HUES64 (cell line): ENCODE results near the gene GRK3.

Experiments used
- H3K27ac ChIP-seq: 2 replicates; pipeline ENCODE4 v1.7.0; 2013; ENCODE audit warnings: low read depth, low read length, inconsistent platforms
- H3K27me3 ChIP-seq: 2 replicates; pipeline ENCODE4 v1.6.1; 2013; ENCODE audit warnings: mild to moderate bottlenecking, low read length; ENCODE audit not compliant: insufficient read depth
- H3K36me3 ChIP-seq: 2 replicates; pipeline ENCODE4 v1.6.1; 2013; ENCODE audit warnings: mild to moderate bottlenecking, low read length; ENCODE audit not compliant: insufficient read depth
- H3K4me1 ChIP-seq: 2 replicates; pipeline ENCODE4 v1.6.1; 2013; ENCODE audit warnings: mild to moderate bottlenecking, low read length, moderate library complexity; ENCODE audit not compliant: insufficient read depth
- H3K4me3 ChIP-seq: 2 replicates; pipeline ENCODE4 v1.5.1; 2013; ENCODE audit warnings: mild to moderate bottlenecking, low read length, moderate library complexity
- H3K9ac ChIP-seq: 2 replicates; pipeline ENCODE4 v1.6.1; 2013; ENCODE audit warnings: mild to moderate bottlenecking, low read depth, low read length
- H3K9me3 ChIP-seq: 2 replicates; pipeline ENCODE4 v1.6.1; 2013; ENCODE audit warnings: low read depth, low read length; ENCODE audit not compliant: insufficient read depth
- WGBS: fragments of 150-250, 120-280 bp; methylation state at CpG from one replicate; pipeline ENCODE4 v1.1.7; 2013; ENCODE audit warnings: missing lambda C conversion rate; 5-methylcytosine and 5-hydroxymethylcytosine counted together

The GRK3 gene

GRCh38 chr22:25750569-25751173 is 186.2 kb downstream of the GRK3 start:
- Histone ChIP-seq H3K36me3 (no peaks in the 10 kb centered on the region), H3K27me3 (no peaks in the 10 kb centered on the region), H3K4me1 (no peaks in the 10 kb centered on the region), H3K9ac (no peak overlapping the region), H3K9me3 (no peaks in the 10 kb centered on the region), H3K4me3 (no peak overlapping the region), H3K27ac (no peak overlapping the region)
- 88% methylated on average over 6 of the region's 6 CpGs for WGBS

GRCh38 chr22:25751174-25751581 is 186.7 kb downstream of the GRK3 start:
- H3K9me3 ChIP-seq = no peaks in the 10 kb centered on the region
- no peak overlapping the region for H3K9ac ChIP-seq
- H3K36me3 ChIP-seq = no peaks in the 10 kb centered on the region
- no peak overlapping the region for H3K4me3 ChIP-seq
- H3K4me1 ChIP-seq = no peaks in the 10 kb centered on the region
- 84% methylated on average over 4 of the region's 4 CpGs for WGBS
- H3K27ac ChIP-seq = no peak overlapping the region
- H3K27me3 ChIP-seq = no peaks in the 10 kb centered on the region

- Histone ChIP-seq H3K9ac (no peak overlapping the region), H3K36me3 (no peaks in the 10 kb centered on the region), H3K4me3 (no peak overlapping the region), H3K27me3 (no peaks in the 10 kb centered on the region), H3K9me3 (no peaks in the 10 kb centered on the region), H3K27ac (no peak overlapping the region), H3K4me1 (no peaks in the 10 kb centered on the region)
- WGBS = 97% methylated on average over 48 of the region's 48 CpGs
Observed at GRCh38 chr22:25752615-25753214, 188.2 kb downstream of the GRK3 start.

- no peaks in the 10 kb centered on the region for H3K36me3 ChIP-seq
- 95% methylated on average over 14 of the region's 14 CpGs for WGBS
- H3K4me1 ChIP-seq = no peaks in the 10 kb centered on the region
- no peak overlapping the region for H3K27ac ChIP-seq
- no peaks in the 10 kb centered on the region for H3K27me3 ChIP-seq
- no peak overlapping the region for H3K4me3 ChIP-seq
- no peaks in the 10 kb centered on the region for H3K9me3 ChIP-seq
- no peak overlapping the region for H3K9ac ChIP-seq
Observed at GRCh38 chr22:25753252-25753651, 188.8 kb downstream of the GRK3 start.

- no peaks in the 10 kb centered on the region for H3K27me3 ChIP-seq
- no peaks in the 10 kb centered on the region for H3K9me3 ChIP-seq
- H3K36me3 ChIP-seq = no peaks in the 10 kb centered on the region
- no peaks in the 10 kb centered on the region for H3K4me1 ChIP-seq
- 90% methylated on average over 24 of the region's 24 CpGs for WGBS
- H3K4me3 ChIP-seq = no peak overlapping the region
- H3K9ac ChIP-seq = no peak overlapping the region
- no peak overlapping the region for H3K27ac ChIP-seq
Observed at GRCh38 chr22:25754527-25755202, 190.2 kb downstream of the GRK3 start.

- no peak overlapping the region for H3K4me3 ChIP-seq
- no peaks in the 10 kb centered on the region for H3K4me1 ChIP-seq
- WGBS = 93% methylated on average over 3 of the region's 3 CpGs
- no peaks in the 10 kb centered on the region for H3K9me3 ChIP-seq
- no peaks in the 10 kb centered on the region for H3K36me3 ChIP-seq
- H3K27me3 ChIP-seq = no peaks in the 10 kb centered on the region
- H3K27ac ChIP-seq = no peak overlapping the region
- no peak overlapping the region for H3K9ac ChIP-seq
Observed at GRCh38 chr22:25757686-25758085, 193.2 kb downstream of the GRK3 start.

- WGBS = 93% methylated on average over 8 of the region's 8 CpGs
- H3K27me3 ChIP-seq = no peaks in the 10 kb centered on the region
- no peaks in the 10 kb centered on the region for H3K36me3 ChIP-seq
- no peaks in the 10 kb centered on the region for H3K4me1 ChIP-seq
- H3K9ac ChIP-seq = no peak overlapping the region
- no peak overlapping the region for H3K27ac ChIP-seq
- H3K9me3 ChIP-seq = no peaks in the 10 kb centered on the region
- no peak overlapping the region for H3K4me3 ChIP-seq
Observed at GRCh38 chr22:25758316-25758715, 193.8 kb downstream of the GRK3 start.

- WGBS = 92% methylated on average over 5 of the region's 5 CpGs
- Histone ChIP-seq H3K9me3 (no peaks in the 10 kb centered on the region), H3K4me3 (no peak overlapping the region), H3K27ac (no peak overlapping the region), H3K36me3 (no peaks in the 10 kb centered on the region), H3K27me3 (no peaks in the 10 kb centered on the region), H3K9ac (no peak overlapping the region), H3K4me1 (no peaks in the 10 kb centered on the region)
Observed at GRCh38 chr22:25759825-25760231, 195.4 kb downstream of the GRK3 start.

GRCh38 chr22:25760294-25760693 is 195.8 kb downstream of the GRK3 start:
- H3K4me1 ChIP-seq = no peaks in the 10 kb centered on the region

GRCh38 chr22:25760848-25761595 is 196.5 kb downstream of the GRK3 start:
- H3K9ac ChIP-seq = no peak overlapping the region
- H3K4me1 ChIP-seq = no peaks in the 10 kb centered on the region
- 87% methylated on average over 14 of the region's 15 CpGs for WGBS
- no peak overlapping the region for H3K4me3 ChIP-seq
- H3K27me3 ChIP-seq = no peaks in the 10 kb centered on the region
- no peaks in the 10 kb centered on the region for H3K36me3 ChIP-seq
- no peak overlapping the region for H3K27ac ChIP-seq
- H3K9me3 ChIP-seq = 0 out of 2 replicates have a peak, but pooled peaks cover 1% of the 10 kb centered on the region

More at GRCh38 chr22:25760294-25760693, 195.8 kb downstream of the GRK3 start:
- Histone ChIP-seq H3K4me3 (no peak overlapping the region), H3K9ac (no peak overlapping the region), H3K9me3 (no peaks in the 10 kb centered on the region), H3K36me3 (no peaks in the 10 kb centered on the region), H3K27me3 (no peaks in the 10 kb centered on the region), H3K27ac (no peak overlapping the region)
- 90% methylated on average over 2 of the region's 2 CpGs for whole genome bisulfite sequencing

- Histone ChIP-seq H3K4me3 (no peak overlapping the region), H3K36me3 (no peaks in the 10 kb centered on the region), H3K9ac (no peak overlapping the region), H3K27me3 (no peaks in the 10 kb centered on the region), H3K4me1 (no peaks in the 10 kb centered on the region), H3K9me3 (peaks cover 9% of the 10 kb centered on the region; the same call in 1 of the 2 replicates), H3K27ac (no peak overlapping the region)
- 91% methylated on average over 5 of the region's 5 CpGs for WGBS
Observed at GRCh38 chr22:25762147-25762546, 197.7 kb downstream of the GRK3 start.
